HG03097 (cell line): Measurements from ENCODE around the gene ACOX1.

Experiments used
- ATAC-seq: cut with Tn5 transposase; IDR thresholded peaks from one replicate; pipeline ENCODE4 v1.9.1; 2021; ENCODE audit not compliant: unreplicated experiment, low FRiP score

ACOX1 gene

DNA sequence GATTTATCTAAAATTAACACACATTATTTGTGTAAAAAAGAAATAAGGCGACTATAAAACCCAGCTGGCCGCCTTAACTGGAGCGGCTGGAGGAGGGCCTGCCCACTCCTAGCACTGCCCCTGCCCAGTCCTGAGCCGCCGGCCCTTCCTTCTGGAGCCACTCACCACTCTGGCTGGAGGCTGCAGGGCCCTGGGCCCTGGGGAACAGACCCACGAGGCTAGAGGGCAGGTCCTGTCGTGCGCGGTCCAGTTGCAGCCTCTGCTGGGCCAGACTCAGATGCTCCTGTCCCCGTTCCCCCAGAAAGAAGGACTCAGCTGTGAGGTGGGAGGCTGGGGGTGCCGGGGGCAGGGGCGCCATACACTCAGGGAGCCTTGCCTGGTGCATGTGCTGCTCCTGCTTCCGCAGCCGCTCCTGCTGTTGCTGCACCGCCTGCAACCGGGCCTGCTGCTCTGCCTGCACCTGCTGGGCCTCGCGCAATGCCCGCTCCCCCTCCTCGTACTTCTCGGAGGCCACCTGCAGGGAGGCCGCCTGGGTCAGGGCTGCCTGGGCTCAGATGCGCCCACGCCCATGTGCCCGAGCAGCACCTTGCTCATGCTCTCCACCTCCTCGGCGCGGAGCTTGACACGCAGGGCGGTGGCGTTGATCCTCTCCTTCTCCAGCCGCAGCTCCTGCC lies 65.3 kb downstream of the ACOX1 start:
- no peak for ATAC-seq

DNA sequence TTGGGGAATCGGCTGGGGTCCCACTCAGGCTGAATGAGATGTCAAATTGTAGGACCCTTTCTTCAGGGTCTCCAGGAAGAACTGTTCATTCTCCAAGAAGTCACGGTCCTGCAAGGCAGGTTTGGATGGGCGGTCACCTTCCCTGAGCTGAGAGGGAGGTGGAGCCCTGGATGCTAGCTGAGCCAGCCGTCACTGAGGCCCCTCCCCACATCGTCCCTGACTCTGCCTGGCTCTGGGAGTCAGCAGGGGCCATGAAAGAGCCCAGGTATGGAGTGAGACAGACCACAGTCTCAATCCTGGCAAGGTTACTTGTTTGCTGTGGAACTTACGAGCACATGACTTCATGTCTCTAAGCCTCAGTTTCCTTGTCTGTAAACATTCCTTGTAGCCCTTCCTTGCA lies 68.3 kb downstream of the ACOX1 start:
- no peak for ATAC-seq

DNA sequence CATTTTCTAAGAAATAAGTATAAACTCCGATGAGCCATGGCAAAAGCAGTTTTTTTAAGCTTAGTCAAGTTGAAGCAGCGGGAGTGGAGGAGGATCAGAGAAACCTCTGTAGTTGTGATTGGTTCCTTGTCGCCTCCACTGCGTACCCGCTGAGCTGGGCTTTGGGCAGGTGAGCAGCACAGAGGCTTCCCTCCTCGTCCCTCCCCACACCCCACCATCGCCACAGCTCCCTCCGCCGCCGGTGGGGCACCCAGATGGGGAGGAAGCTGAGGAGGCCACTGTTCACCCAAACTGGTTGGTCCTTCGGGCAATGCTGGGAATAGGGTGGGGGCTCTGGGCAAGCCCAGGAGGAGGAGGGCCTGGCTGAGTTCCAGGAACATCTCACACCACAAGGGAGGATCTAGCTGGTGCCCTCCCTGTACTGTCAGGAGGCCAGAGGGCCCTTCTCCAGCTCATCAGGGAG lies 69.1 kb downstream of the ACOX1 start:
- ATAC-seq, result no peak

DNA sequence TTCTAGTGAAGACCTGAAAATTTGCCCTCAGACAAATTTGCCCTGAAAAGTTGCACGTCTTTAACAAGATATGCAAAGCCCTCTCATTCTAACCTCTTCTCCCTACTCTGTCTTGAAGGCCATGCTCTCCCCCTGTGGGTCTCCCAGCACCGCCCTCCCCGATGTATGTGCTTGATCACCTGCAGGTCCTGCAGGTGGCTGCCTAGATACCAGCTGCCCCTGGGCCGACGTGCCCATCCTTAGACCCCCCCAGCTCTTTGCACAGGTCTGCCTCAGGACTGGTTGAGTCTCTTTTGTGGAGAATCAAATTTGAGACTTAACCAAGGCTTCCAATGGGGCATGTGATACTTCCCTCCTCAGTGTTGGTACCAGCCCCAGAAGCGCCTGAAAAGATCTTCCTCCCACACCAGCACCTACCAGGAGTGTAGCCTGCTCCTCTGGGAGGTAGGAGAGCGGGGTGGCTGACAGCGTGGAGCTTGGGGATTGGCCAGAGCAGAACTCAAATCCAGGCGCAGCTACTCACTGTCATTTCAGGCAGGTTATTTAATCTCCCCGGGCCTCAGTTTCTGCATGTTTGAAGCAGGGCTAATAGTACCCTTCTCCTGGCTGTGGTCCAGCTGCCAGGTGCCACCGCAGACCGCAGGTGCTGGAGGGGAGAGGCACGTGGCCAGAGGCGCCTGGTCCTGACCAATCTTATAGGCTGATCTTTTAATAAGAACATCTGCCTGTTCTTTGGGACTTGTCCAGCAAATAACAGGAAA lies 69.7 kb downstream of the ACOX1 start:
- ATAC-seq, result no peak

DNA sequence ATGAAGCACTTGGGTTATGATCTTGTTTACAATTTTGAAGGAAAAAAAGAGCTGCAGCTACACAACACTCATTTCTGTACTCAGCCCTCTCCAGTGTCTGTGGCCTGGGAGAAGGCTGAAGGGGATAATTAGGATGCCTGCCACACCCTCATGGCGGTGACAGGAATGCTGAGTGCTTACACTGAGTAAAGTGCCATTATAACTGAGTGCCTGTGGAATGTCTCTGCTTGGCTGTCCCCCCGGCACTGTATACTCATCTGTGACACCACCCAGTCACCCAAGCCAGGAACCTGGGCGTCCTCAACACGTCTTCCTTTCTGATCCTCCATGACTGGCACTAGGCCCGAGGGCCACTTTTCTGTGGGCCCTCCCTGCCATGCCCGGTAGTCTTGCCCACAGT lies 70.8 kb downstream of the ACOX1 start:
- no peak for ATAC-seq

DNA sequence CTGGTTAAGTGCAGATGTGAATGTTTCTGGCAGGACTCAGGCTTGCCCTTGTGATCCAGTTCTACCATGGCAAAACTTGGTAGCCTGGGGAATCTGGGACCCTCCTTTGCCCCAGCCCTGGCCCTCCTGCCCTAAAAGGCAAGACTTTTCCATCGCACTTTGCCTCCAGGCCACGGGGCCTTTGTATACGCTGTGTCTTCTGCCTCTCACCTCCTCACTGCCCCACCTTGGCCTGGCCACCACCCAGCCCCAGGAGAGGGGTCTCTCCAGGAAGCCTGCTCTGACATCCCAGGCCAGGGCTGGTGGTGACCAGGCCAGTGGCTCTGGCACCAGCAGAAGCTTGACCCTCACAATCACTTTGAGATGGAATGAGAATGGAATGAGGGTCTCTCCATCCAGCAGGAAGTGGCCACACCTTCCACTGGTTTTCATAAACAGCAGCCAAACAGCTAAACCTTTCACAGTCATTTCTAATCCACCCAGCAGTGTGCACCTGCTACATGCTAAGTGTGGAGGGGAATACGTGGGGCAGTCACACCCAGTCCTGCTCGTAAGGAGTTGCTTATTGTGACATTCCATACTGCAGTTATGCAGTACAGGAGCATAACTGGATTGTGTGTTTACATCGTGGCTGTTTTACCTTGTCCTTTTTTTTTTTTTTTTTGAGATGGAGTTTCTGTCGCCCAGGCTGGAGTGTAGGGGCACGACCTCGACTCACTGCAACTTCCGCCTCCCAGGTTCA lies 72.7 kb downstream of the ACOX1 start:
- ATAC-seq, result no peak

DNA sequence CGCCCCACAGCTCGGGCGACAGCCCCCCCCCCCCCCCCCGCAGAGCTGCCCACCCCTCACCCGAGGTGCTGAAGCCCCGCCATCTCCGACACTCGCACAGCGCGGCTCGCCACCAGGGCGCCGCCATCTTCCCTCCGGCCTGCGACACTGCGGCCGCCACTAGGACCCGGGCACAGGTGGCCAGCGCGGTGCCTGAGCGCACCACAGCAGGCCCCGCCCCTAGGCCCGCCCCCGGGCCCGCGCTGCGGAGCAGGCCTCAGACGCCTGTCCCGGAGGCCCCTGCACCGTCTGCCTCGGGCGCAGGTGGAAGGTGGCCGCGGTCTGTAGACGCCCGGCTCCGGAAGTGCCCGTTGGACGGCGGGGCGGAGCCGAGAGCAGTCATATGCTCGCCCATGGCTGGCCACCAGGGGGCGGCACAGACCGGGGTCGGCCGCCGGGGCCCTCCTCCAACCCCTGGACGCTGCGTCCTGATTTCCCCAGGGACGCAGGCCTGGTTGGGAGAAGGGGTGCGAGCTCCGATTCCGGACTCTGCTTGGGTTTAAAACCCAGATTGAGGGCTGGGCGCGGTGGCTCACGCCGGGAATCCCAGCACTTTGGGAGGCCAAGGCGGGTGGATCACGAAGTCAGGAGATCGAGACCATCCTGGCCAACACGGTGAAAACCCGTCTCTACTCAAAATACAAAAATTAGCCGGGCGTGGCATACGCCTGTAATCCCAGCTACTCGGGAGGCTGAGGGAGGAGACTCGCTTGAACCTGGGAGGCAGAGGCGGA lies 74.0 kb downstream of the ACOX1 start, which contains the start of gene MRPL38:
Gene MRPL38, minus strand, starts transcription at position 136 of the 773 bp plus-strand sequence. Its CDS starts 9 bp downstream, at position 127.
- ATAC-seq, result peak; percentile 94

DNA sequence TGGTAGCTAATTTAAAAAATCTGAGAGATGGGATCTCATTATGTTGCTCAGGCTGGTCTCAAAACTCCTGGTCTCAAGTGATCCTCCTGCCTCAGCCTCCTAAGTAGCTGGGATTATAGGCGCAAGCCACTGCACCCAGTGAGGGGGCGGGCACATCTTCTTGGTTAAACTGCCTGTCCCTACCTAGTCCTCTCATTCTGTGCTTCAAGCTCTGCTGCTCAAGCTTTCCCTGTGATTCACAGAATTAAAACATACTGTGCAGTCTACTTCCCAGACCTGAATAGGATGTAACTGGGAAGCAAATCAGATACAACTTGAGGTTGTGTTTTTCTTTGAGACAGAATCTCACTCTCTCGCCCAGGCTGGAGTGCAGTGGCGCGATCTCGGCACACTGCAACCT lies 76.6 kb downstream of the ACOX1 start:
- ATAC-seq, result no peak

DNA sequence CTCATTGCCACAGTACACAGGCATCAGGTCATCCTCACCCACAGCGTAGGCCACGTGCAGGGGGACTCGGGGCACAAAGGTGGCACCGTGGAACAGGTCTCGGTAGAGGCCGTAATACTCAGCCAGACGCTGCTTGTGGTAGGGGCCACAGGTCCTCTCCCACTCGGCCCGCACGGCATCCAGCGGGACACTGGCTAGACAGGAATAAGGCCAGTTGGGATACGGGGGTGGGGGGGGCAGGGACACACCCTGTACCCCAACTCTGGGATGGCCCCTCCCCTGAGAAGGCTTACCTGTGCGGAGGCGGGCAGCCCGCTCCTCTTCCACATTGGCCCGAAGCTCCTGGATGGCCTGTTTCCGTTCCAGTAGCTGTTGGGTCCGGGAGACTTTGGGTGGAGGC lies 77.2 kb downstream of the ACOX1 start:
- ATAC-seq, result no peak

DNA sequence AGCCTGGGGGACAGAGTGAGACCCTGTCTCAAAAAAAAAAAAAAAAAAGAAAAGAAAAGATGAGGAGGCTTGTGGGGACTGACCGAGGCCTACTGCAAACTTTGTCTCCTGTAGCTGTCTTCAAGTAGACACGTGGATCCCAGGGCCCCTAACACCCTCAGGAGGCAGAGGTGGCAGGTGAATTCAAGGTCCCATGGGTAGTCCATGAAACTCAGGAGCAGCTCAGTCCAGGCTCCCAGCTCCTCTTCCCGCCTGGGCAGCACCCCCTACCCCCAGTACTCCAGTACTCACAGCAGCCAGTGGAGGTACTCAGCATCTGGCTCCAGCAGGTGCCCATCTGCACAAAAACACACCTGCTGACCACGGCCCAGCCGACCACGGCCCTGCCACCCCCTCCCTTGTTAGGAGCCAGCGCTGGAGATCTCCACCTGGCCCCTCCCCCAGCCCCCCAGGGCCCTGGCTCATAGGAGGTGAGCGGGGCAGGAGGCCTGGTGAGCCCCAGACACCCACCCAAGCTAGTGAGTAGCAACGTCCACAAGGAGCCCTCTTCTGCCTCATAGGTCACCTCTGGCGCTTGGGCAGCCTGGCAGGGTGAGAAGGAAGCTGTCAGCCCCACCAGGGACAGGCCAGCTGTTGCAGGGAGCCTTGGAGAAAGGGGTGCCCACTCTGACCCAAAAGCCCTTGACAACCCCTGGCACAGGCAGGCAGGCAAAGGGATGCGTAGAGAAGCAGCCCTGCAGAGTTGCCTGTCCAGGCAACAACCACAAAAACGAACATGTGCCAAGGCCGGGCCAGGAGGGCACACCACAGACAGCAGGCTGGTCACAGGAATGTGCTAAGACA lies 78.1 kb downstream of the ACOX1 start:
- no peak for ATAC-seq

DNA sequence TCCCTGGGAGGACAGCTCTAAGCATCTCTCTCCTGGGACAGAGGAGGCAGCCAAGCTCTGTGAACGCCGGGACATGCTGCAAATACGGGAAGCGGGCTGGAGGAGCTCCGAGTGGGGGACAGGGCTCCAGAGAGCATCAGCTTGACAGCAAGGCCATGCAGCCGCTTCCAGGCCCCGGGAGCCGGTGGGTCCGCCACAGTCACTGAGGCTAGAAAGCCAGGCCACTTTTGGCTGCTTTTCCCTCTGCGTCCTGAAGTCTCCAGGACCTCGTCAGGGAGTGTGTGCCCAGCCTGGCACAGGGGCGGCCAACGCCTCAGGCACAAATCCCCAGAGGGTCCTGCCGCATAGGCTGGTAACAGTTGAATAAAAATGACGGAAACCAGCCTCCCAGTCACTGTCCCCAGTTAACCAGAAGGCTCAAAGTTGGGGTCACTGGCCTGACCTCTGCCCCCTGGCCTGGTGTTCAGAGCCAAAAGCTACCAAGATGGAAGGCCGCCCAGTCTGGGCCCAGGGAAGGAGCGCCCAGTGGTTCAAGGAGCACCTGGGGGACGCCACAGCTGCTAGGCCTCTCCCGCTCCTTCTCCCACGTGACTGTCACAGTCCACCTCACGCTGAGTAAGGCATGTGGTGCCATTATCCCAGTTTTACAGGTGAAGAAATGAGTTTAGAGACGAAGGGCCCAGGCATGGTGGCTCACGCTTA lies 79.0 kb downstream of the ACOX1 start:
- ATAC-seq, result no peak

DNA sequence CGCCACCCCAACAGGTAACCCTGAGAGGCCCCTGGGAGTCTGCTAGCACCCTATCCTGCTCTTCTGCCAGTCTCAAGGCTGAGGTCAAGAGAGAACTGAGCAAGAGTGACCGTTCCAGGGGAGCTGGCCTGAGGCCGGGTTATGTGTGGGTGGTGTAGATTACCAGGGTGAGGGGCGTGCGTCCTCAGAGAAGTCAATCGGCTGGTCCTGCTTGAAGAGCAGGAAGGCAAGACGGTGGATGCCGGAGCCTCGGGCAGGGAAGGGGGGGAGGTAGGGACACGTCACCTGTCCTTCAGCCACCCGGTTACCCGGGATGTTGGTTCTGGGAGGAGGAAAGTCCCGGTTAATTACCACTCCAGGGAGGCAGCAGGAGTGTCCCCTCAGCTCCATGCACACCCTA lies 79.6 kb downstream of the ACOX1 start:
- ATAC-seq, result no peak

DNA sequence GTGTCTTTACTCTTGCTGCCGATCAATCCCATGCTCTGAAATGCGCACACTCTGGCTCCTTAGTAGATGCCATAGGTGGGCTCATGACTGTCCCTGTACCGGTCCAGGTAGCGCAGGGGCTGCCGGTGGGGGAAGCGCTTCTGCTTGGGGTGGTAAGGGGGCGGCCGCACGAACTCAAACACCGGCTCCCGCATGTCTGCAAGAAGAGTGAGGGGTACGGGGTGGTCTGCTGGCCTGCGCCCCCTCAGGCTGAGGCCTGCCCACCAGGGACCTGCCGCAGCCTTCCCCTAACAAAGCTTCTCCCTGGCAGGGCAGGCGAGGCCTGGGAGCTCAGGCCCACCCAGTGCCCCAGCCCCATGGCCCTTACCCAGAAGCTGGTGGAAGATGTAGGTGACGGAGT lies 80.2 kb downstream of the ACOX1 start:
- ATAC-seq, result no peak

DNA sequence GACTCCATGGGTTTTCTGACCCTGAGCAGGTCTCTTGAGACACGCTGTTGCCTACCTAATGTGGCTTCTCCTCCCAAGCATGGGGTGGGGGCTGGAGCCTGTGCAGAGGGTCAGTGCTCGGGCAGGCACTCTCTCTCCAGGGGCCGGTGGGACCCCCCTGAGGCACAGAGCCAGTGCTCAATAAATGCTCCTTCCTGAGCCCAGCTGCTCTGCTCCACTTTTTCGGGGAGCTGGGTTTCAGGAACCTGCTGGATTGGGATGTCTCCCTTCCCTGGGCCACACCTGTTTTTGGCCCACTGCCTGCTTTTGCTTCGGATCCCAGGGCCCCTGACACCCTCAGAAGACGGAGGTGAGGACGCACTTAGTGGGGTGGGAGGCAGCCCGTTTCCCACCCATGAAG lies 80.9 kb downstream of the ACOX1 start:
- ATAC-seq, result no peak

DNA sequence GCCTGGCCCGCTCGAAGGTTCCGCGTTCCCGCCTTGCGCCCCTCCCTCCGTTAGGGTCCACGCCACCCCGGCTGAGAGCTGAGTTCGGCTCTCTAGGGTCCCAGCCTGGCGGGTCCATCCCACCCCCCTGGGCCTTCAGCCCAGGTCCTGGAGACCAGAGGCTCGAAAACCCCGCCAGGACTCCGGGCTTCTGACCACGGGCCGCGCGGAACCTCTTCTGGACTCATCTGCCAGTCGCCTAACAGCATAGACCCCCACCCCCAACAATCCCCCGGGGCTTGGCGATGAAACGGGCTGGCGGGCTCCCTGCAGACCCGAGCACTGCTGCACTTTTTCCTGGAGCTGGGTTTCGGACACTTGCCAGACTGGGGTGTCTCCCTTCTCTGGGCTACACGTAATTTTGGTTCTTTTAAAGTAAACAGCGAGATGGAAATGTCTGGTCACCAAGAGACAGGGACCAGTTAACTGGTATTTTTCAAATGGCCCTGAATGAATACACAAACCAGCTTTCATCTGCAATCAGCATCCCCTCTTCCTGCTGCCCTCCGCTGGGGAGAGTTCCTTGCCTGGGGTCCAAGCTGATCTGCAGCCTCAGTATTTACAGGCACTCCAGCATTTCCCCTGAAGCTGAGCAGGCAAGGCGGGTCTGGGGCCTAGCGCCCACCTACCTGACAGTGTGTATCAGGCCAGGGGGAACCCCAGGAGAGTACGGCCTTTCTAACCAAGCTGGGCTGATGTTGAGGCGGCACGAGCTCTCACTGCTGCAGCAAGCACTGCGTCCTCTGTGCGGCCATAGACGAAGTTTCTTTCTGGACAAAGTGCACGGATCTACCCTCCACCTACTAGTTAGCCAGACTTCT lies 81.6 kb downstream of the ACOX1 start:
- ATAC-seq, result no peak

DNA sequence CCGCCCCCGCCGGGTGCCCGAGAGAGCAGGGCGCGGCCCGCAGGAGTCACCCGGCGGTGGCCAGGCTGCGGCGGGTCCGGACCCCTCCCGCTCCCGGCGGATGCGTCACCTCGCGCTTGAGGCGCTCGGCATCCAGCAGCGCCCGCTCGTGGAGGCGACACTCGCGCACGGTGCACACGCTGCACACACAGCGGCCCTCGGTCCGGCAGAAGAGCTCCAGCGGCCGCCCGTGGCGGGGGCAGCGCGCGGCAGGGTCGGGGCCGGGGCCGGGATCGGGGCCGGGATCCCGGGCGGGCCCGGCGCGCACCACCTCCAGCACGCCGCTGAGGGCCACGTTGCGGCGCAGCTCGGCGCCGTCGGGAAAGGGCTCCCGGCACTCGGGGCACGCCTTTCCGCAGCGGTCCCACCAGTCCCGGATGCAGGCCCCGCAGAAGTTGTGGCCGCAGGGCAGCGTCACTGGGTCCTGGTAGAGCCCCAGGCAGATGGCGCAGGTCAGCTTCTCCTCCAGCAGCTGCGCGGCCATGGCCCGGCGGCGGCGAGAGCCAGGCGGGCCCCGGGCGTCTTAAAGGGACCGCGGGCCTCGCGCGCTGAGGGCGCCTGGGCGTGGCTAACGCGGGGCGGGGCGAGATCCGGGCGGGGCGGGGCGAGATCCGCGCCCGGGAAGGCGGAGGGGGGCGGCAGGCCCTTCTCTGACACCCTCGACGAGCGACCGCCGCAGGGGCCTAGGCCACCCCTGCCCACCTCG lies 82.4 kb downstream of the ACOX1 start, which contains the start of gene TRIM65:
Gene TRIM65, minus strand, starts transcription at position 537 of the 745 bp plus-strand sequence. Its CDS starts 14 bp downstream, at position 523.
- peak; percentile 45 for ATAC-seq

DNA sequence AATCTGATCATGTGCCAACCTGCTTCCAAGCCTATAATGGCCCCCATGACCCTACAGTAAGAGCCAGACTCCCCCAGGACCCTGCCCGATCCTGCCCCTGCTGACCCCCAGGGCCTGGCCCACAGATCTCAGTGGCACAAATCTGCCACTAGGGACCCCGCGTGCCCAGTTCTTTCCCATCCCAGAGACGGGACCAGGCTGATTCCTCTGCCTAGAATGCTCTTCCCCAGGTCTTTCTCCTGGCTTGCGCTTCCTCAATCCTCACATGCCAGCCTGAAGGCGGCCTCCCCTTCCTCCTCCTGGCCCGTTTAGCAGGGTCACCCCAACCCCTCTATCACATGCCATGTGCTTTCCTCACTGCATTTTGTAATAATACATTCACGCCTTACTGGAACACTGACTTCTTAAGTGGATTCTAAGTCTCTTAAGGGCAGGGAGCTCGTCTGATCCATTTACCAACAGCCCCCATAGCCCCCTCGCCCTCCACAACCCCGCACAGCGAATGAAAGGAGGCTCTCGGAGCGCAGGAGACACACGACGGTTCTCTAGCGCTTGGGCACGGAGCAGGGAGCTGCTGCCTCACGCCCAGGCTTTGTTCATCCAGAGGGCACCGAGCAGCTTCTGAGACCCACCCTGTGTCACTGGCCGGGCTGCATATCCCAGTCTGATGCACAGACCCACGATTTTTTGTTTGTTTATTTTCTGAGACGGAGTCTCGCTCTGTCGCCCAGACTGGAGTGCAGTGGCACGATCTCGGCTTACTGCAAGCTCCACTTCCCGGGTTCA lies 83.4 kb downstream of the ACOX1 start:
- ATAC-seq, result no peak
